ENCODE measurements around the gene GLB1L3. TPM values are rescaled to one million over a fixed set of nuclear protein-coding genes. Genes with fewer than 3 reads are reported as not detected.
A peak's percentile ranks its signal among the peaks of the same experiment; 100 is the strongest.
"Not testable (repeated sequence)": the region's sequence is repeated elsewhere in the genome, so short reads cannot be mapped to it uniquely, and the experiment has no call there.

The GLB1L3 gene
- total RNA-seq, 1 donor from 2014 or later: not detected

DNA sequence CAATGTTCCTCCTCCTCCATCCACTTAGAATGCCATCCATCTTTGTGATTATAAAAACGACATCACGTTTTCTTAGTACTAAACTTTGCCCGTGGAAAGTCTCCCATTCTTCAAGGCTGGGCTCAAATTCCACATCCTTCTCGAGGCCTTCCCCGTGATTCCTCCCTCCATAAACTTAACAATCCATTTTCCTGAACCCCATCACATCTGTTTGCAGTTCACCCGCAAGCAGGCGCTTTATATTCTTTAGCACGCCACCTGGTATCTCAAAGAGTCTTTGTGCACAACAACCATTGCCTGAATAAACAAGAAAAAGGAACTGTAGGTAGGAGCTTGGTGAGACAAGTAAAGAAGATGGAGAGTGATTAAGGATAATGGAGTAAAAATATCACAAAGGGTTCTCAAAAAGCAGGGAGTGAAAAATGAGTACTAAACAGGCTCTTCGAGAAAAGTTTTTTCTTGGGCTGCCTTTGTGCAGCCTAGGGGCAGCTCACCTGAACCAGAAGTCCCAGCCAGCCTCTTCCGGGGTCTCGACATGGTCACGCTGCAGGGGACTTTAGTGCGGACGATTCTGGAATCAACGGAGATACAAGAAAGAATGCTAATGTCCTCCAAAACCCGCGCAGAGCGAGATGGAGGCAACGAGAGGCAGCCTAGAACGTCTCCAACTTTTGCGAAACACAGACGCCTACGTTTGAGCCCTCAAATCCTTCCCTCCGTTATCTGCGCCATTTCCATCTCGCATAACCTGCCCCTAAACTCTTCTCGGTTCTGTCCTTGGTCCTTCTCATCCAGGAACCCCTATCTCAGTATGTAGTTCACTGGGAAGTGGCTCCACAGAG, 23.6 kb upstream of the GLB1L3 start:
- Mint-ChIP-seq H3K27me3 (no peaks in the 10 kb centered on the region), H3K4me1 (ENCODE audit: unreplicated experiment) (peaks cover 15% of the 10 kb centered on the region), H3K4me3 (peak overlapping the region; percentile 97), H3K9me3 (no peaks in the 10 kb centered on the region), H3K36me3 (peaks cover 6% of the 10 kb centered on the region), H3K27ac (peak overlapping the region; percentile 24)
- no peak for DNase-seq (ENCODE audit: extremely low spot score, unreplicated experiment)
- TF ChIP-seq CTCF (conservative IDR thresholded peaks at IDR 0.05): no peak

DNA sequence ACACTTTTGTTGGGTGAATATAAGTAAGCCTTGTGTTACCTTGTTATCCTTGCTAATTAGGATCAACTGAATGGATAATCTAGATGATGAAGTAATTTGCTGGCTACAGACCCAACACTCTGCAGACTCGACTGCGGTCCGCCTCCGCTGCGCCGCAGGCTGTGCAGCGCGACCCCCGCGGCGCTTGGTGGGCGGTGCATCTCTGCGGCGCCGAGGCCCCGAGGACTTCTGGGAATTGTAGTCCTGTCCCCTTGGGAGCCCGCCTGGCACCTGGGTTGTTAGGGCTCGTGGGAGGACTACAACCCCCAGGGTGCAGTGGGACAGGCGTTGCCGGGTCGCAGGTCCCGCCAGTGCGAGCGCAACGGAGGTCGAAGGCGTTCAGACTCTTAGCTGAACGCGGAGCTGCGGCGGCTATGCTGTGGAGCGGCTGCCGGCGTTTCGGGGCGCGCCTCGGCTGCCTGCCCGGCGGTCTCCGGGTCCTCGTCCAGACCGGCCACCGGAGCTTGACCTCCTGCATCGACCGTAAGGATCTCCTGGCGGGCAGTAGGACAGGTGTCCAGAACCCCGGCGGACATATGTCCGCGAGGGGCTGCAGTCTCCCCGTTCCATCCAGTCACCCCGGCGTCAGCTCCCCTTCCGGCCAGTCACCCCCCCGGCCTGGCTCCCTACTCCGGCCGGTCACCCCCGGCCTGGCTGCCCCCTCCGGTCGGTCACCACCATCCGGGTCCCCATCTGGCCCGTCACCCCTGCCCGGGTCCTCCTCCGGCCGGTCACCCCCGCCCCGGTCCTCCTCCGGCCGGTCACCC, 22.8 kb upstream of the GLB1L3 start, which contains the start of the genes ACAD8 and THYN1:
Gene ACAD8 (plus strand): TSS at position 381 of the 806 bp plus-strand sequence. CDS start 33 bp downstream, at position 414.
Gene THYN1 (minus strand): TSS at position 165 of the 806 bp plus-strand sequence. CDS start 470 bp downstream, outside the sequence.
- Mint-ChIP-seq H3K27ac (peak within 1 kb of the TSS; percentile 24), H3K9me3 (no peaks in the 10 kb centered on the region), H3K36me3 (peaks cover 8% of the 10 kb centered on the region), H3K27me3 (no peaks in the 10 kb centered on the region), H3K4me3 (peak within 1 kb of the TSS; percentile 97), H3K4me1 (ENCODE audit: unreplicated experiment) (peaks cover 15% of the 10 kb centered on the region)
- peak; percentile 96 for DNase-seq (ENCODE audit: extremely low spot score, unreplicated experiment)
- peak; percentile 39 for TF ChIP-seq CTCF (conservative IDR thresholded peaks at IDR 0.05)

DNA sequence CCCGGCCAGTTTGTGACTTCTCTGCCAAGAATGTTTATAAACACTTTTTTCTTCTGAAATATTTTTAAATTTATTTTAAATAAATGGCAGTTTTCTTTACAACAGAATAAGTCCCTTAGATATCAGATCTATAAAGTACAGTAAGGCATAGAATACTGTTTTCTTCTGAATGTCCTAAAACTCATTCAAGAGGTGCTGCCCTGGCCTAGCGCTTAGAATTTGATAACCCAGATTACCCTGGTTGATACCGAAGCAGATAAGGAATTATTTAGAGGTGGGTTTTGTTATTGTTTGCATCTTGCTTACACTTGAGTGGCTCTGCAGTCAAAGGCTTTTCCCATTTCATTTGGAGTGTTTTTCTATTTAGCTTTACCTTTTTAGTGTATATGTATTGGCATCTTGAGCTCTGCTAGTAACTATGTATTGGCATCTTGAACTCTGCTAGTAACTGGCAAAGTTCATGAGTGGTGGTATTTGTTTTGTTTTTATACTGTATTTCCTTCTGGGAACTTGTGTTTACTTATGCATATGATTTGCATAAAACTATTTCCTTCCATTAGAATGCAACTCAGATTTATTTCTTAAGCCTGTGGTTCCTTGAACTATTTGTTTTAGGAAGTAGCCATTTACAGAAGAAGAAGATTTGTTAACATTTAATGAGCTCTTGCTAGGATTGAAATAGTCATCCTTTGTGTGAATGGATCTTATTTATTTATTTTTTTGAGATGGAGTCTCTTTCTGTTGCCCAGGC, 21.6 kb upstream of the GLB1L3 start:
- no peak for TF ChIP-seq CTCF (conservative IDR thresholded peaks at IDR 0.05)
- H3K27me3 Mint-ChIP-seq: no peaks in the 10 kb centered on the region
- no peak overlapping the region for H3K27ac Mint-ChIP-seq
- DNase-seq (ENCODE audit: extremely low spot score, unreplicated experiment): no peak
- H3K4me3 Mint-ChIP-seq: peak overlapping the region; percentile 97
- H3K36me3 Mint-ChIP-seq: peaks cover 8% of the 10 kb centered on the region
- no peaks in the 10 kb centered on the region for H3K9me3 Mint-ChIP-seq
- H3K4me1 Mint-ChIP-seq (ENCODE audit: unreplicated experiment): peaks cover 15% of the 10 kb centered on the region

- peak overlapping the region; percentile 77 for H3K4me3 Mint-ChIP-seq
- not testable (repeated sequence) for H3K27me3 Mint-ChIP-seq
These were observed 21.0 kb upstream of the GLB1L3 start for GRCh38 chr11:134255184-134255561.

GRCh38 chr11:134257101-134257500, 19.1 kb upstream of the GLB1L3 start:
- Mint-ChIP-seq H3K27ac (no peak overlapping the region), H3K4me3 (no peak overlapping the region), H3K36me3 (peaks cover 8% of the 10 kb centered on the region), H3K4me1 (ENCODE audit: unreplicated experiment) (peaks cover 15% of the 10 kb centered on the region), H3K9me3 (no peaks in the 10 kb centered on the region), H3K27me3 (no peaks in the 10 kb centered on the region)
- no peak for DNase-seq (ENCODE audit: extremely low spot score, unreplicated experiment)
- no peak for TF ChIP-seq CTCF (conservative IDR thresholded peaks at IDR 0.05)

More at GRCh38 chr11:134255184-134255561, 21.0 kb upstream of the GLB1L3 start:
- H3K4me1 Mint-ChIP-seq (ENCODE audit: unreplicated experiment): peaks cover 15% of the 10 kb centered on the region
- not testable (repeated sequence) for H3K9me3 Mint-ChIP-seq; H3K36me3 Mint-ChIP-seq; DNase-seq (ENCODE audit: extremely low spot score, unreplicated experiment); H3K27ac Mint-ChIP-seq

All from type B pancreatic cell (in vitro differentiated cells).